Nephron (organoid): ENCODE measurements around the gene MRGPRF.
A peak's percentile ranks its signal among the peaks of the same experiment; 100 is the strongest.
"Not testable (repeated sequence)": the region's sequence is repeated elsewhere in the genome, so short reads cannot be mapped to it uniquely, and the experiment has no call there.

ENCODE experiments used
- H3K27ac Mint-ChIP-seq, 3 experiments: 2 replicates each; pipeline ENCODE4 v1.8.0; 2020; ENCODE audit warnings: mixed read lengths in 3 of 3, mild to moderate bottlenecking in 2 of 3, moderate library complexity in 1 of 3
- H3K27me3 Mint-ChIP-seq: 2 replicates; pipeline ENCODE4 v1.8.0; 2021; ENCODE audit warnings: low read depth, mild to moderate bottlenecking, moderate library complexity, mixed read lengths
- H3K36me3 Mint-ChIP-seq: 2 replicates; pipeline ENCODE4 v1.8.0; 2020; ENCODE audit warnings: low read depth, mixed read lengths
- H3K4me1 Mint-ChIP-seq: 2 replicates; pipeline ENCODE4 v1.8.0; 2020; ENCODE audit warnings: mixed read lengths
- H3K4me3 Mint-ChIP-seq, 3 experiments: 2 replicates each; pipeline ENCODE4 v1.8.0; 2020; ENCODE audit warnings: mild to moderate bottlenecking in 3 of 3, mixed read lengths in 3 of 3, moderate library complexity in 2 of 3
- H3K9me3 Mint-ChIP-seq: 2 replicates; pipeline ENCODE4 v1.8.0; 2020; ENCODE audit warnings: mixed read lengths
- CTCF ChIP-seq, 3 experiments: fragments of 200-600 bp; sonication (generic); IDR thresholded peaks; one replicate each; pipeline ENCODE4 v1.5.0; 2021; ENCODE audit warnings: antibody characterized with exemption in 3 of 3; ENCODE audit not compliant: unreplicated experiment in 3 of 3

MRGPRF gene

DNA sequence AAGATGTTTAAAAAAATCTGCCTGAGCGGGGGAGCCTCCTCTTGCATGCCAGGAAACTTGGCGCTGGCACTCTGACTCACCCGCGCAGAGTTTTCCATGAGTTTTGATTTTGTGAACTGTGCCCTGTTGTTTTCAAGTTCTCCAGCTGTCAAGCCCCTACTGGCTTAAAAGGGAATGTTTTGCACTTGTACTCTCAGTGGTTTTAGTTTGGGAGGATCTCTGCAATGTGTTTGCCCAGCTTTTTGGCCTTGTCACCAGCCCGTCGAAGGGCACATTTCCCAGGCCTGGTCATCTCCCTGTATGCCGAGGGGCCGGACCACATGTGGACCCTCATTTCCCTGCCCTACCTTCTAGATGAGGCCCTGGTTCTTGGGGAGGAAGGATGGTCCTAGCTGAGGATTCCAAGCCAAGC lies 12.2 kb downstream of the MRGPRF start:
- Mint-ChIP-seq H3K27me3 (peaks cover 17% of the 10 kb centered on the region), H3K27ac (peak overlapping the region; percentile 91 to 97 (median 94)), H3K36me3 (no peaks in the 10 kb centered on the region), H3K9me3 (no peaks in the 10 kb centered on the region), H3K4me1 (peaks cover 35% of the 10 kb centered on the region), H3K4me3 (peak overlapping the region in 2 of 3 experiments; percentile 33 to 40)
- TF ChIP-seq CTCF (IDR thresholded peaks at IDR 0.05; ENCODE audit: unreplicated experiment in 3 of 3): peak; percentile 39 to 54 (median 45)

DNA sequence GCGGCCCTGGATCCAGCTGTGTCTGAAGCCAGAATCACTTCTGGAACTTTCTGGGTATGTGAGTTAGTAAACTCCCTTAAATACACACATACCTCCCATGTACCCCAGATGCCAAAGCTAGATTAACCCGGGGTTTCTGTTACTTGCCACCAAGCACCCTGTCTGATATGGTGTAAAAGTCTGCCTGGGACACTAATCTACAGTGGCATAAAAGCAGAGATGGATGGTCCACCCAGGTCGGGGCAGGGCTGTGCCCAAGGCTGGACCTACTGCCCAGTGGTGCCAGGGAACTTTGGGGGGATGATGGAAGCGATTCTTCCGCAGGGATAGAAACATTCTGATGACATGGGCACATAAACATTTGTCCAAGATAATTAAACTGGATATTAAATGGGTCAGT lies 12.7 kb downstream of the MRGPRF start:
- TF ChIP-seq CTCF (IDR thresholded peaks at IDR 0.05; ENCODE audit: unreplicated experiment in 3 of 3): no peak
- Mint-ChIP-seq H3K9me3 (no peaks in the 10 kb centered on the region), H3K4me1 (peaks cover 33% of the 10 kb centered on the region), H3K27me3 (peaks cover 15% of the 10 kb centered on the region), H3K27ac (peak overlapping the region; percentile 91 to 97 (median 94)), H3K4me3 (no peak overlapping the region), H3K36me3 (no peaks in the 10 kb centered on the region)

DNA sequence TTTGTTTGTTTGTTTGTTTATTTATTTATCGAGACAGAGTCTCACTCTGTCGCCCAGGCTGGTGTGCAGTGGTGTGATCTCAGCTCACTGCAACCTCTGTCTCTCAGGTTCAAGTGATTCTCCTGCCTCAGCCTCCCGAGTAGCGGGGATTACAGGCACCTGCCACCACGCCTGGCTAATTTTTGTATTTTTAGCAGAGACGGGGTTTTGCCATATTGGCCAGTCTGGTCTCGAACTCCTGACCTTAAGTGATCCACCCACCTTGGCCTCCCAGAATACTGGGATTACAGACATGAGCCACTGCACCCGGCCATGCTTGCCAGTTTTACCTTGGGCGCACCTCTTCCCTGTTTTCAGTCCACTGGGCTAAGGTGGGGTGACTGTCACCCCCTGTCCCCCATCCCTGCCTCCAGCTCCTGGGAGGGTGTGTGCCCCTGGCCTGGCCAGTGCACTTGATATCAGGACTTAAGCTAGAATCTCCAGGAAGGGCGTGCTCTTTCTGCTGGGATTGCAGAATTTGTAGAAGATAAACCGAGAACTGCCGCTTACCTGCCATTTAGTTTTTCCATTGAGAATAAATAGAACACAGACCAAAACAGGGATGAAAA lies 13.2 kb downstream of the MRGPRF start:
- Mint-ChIP-seq H3K27ac (peak overlapping the region; percentile 91 to 97 (median 94)), H3K4me1 (peaks cover 31% of the 10 kb centered on the region), H3K27me3 (peaks cover 13% of the 10 kb centered on the region)
- not testable (repeated sequence) for H3K9me3 Mint-ChIP-seq, H3K36me3 Mint-ChIP-seq, H3K4me3 Mint-ChIP-seq

GRCh38 chr11:68999093-68999747 lies 13.8 kb downstream of the MRGPRF start:
- Mint-ChIP-seq H3K4me3 (no peak overlapping the region), H3K27me3 (peaks cover 13% of the 10 kb centered on the region), H3K4me1 (peaks cover 31% of the 10 kb centered on the region), H3K27ac (peak overlapping the region; percentile 54 to 91 (median 75)), H3K36me3 (no peaks in the 10 kb centered on the region), H3K9me3 (no peaks in the 10 kb centered on the region)
- TF ChIP-seq CTCF (IDR thresholded peaks at IDR 0.05; ENCODE audit: unreplicated experiment in 3 of 3): no peak

- Mint-ChIP-seq H3K4me1 (peaks cover 31% of the 10 kb centered on the region), H3K27me3 (peaks cover 17% of the 10 kb centered on the region), H3K27ac (peak overlapping the region; percentile 75 to 88 (median 88)), H3K4me3 (peak overlapping the region in 1 of 3 experiments; percentile 21), H3K36me3 (no peaks in the 10 kb centered on the region), H3K9me3 (no peaks in the 10 kb centered on the region)
- TF ChIP-seq CTCF (IDR thresholded peaks at IDR 0.05; ENCODE audit: unreplicated experiment in 3 of 3): no peak
Observed at GRCh38 chr11:68998390-68998911, 14.6 kb downstream of the MRGPRF start.

- Mint-ChIP-seq H3K4me3 (no peak overlapping the region), H3K4me1 (peaks cover 31% of the 10 kb centered on the region), H3K27ac (peak overlapping the region; percentile 75 to 88 (median 88)), H3K36me3 (no peaks in the 10 kb centered on the region), H3K9me3 (no peaks in the 10 kb centered on the region), H3K27me3 (peaks cover 19% of the 10 kb centered on the region)
- TF ChIP-seq CTCF (IDR thresholded peaks at IDR 0.05; ENCODE audit: unreplicated experiment in 3 of 3): no peak
Observed at GRCh38 chr11:68997995-68998348, 15.1 kb downstream of the MRGPRF start.
